HG03280 (cell line): ENCODE results near the gene ADORA1.

ENCODE experiments used
- ATAC-seq: cut with Tn5 transposase; IDR thresholded peaks from one replicate; pipeline ENCODE4 v1.9.1; 2021; ENCODE audit warnings: mild to moderate bottlenecking, moderate library complexity; ENCODE audit not compliant: unreplicated experiment

ADORA1 gene

DNA sequence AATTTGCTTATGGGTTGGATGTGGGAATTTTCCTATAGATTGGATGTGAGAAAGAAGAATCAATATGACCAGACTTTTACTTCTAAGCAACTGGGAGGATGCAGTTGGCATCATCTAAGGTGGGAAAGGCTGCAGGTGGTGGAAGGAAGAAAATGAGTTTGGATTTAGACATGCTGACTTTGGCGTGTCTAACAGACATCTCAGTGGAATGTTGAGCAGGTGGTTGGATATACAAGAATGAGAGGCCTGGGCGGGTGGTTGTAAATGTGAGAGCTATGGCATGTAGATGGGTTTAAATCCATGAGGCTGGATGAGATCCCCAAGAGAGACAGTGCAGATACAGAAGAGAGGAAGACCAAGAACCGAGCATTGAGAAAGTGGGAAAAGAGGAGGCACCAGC is 10.5 kb downstream of the ADORA1 start:
- no peak for ATAC-seq

DNA sequence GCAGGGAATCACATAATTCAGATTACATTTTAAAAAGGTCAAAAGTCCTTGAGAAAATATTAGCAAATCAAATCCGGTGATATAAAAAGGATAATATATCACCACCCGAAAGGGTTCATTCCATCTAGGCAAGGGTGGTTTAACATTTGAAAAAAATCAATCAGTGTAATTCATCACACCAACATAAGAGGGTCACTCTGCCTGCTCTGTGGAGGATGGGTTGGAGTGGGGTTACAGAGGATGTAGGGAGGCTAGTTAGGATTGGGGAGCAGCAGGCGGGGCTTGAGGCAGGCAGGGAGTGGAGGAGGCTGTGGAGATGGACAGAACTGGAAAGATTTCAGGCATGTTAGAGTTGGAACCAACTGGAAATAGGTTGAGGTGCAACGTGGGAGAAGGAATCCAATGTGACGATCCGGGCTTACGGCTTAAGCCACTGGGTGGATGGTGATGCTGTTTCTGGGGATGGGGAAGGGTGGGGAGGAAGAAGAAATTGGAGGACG is 12.5 kb downstream of the ADORA1 start:
- ATAC-seq, result no peak

DNA sequence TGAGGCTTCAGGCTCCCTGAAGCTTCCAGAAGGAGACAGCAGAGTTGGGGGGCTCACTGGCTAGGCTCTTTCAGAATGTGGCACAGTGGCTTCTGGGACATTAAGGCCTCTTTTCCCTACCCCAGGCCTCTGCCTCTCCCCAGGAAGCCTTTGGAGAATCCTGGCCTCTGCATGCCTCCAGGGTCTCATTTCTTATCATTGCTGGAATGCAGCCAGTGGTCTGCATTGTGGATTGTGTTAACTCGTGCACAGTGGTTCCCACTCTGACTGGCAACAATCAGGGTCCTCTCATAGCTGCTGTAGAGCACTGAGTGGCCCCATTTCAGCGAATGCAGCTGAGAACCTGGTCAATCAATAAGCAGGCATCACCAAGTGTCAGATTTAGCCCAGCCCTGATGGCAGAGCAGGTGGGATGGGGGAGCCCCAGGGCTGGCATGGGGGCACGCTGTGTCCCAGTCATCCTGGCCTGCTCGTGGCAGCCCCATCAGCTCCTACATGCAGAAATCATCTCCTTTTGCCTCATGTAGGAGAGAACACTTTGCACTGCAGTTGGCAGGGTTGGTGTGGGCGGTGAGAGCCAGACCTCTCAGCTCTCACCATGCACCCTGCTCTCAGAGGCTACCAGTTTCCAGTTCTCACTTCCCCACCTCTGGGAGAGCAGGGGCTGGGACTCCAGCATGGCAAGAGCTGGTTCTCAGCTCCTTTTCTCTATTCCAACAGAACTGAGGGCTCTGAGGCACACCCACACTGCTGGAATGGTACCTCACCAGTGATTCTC is 13.4 kb downstream of the ADORA1 start:
- no peak for ATAC-seq

DNA sequence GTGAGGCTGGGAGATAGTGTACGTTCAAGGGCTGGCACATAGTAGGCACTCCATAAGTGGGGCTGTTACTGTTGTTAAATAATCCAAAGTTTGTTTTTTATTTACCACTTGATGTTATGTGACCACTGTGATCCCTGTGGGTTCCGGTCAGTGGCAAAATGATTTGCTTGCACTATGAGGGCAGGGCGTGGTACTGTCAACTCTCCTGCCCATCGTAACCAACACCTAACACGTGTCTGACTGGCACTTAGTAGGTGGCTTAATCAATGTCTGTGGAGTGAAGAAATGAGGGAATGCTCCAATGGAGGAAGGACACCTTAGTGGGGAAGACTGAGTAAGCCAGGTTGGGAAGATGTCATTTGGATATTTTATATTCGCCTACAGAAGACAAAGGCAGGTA is 14.6 kb downstream of the ADORA1 start:
- ATAC-seq, result no peak

DNA sequence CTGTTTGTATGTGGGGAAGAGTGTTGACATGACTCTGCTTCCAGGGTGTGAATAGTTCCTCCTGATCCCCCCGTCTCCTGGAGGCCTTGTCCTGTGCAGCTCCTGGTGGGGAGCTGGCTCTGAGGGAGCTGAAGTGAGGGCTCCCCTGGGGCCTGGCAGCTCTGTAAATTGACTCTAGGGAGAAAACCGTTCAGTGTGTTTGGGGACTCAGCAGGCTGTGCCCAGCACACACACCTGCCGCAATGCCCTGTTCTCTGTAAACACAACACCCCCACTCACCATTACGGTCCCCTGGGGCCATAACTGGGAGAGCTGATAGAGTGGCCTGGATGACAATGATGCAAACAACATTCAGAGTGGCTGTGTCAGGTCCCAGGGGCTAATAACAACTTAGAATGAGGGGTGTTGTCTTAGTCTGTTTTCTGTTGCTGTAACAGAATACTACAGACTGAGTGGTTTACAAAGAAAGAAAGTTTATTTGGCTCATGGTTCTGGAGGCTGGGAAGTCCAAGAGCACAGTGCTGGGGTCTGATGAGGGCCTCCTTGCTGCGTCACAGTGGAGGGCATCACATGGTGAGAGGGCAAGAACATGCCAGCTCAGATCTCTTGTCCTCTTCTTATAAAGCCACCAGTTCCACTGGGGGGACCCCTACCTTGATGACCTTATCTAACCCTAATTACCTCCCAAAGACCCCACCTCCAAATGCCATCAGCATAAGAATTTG is 15.3 kb downstream of the ADORA1 start:
- ATAC-seq, result no peak

DNA sequence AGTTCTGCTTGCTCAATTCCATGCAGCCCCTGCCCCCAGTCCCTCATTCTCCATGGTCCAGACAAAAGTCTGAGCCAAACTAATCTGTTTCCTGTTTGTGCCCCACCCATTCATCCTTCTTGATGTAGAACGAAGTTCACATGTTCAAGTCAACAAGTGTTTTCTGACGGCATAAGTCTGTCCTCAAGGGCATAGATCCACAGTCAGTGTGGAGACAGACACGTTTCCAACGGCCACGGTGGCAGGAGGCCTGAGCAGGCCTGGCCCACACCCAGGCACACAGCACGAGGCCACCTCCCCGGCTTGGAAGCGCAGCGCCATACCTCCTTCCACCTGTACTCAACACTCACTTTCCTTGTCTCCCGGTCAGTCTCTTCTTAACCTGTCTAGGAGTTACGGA is 16.1 kb downstream of the ADORA1 start:
- ATAC-seq, result no peak

DNA sequence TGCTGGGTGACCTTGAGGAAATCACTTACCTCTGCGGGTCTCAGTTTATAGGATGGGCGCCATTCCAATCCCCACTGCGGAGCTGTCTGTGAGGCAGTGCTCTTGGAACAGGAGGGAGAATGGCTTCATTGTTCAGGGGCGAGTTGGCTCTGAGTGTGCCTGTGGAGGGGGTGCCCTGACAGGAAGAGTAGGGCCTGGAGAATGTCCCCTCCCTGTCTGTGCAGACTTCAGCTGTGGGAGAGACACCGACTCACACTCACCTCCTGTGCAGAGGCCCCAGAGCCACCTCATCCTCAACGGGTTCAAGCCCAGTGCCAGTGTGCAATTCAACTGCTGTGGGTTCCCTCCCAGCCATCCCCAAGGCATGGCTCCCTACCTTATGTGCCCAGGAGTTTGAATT is 17.1 kb downstream of the ADORA1 start:
- no peak for ATAC-seq

DNA sequence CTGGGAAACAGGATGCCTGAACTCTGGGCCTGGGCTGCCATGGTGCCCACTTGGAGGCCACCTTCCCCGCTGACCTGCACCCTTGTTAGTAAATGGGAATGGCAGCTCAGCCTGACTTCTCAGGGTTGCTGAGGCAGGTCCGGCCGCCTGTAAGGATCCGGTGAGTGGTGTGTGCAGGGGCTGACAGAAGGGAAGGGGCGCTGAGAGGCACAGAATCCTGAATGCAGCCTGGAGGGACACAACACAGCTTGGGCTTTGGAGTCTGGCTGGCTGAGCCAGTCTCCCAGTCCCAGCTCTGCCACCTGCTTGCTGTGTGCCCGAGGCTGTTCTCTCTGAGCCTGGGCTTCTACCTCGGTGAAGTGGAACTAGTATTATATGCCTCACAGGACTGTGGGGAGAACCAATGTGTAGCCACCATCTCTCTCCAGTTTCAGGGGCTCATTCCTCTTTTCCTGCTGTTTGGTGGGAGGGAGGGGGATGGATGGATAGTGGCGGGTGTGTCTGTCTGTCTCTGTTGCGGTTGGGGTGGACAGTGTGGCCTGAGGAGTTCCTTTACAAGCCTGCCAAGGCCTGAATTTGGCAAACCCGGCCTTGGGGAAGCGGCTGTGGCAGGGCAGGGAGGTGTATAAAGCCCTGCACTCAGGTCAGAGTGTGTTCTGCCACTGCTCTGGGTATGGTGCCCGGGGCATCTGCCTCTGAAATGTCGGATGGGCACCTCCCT is 18.0 kb downstream of the ADORA1 start:
- no peak for ATAC-seq

DNA sequence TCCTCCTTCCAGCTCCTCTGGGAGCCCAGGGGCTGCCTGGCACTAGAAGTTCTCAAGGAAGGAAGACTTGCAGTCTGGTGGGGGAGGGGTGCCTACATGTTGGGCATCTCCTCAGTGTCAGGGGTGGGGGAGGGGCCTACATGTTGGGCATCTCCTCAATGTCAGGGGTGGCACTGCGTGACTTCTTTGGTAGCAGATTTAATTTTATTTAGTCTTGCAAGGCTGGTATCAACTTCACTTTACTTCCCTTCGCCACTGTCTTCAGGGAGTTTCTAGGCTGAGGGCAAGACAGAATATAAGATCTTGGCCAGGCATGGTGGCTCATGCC is 18.5 kb downstream of the ADORA1 start:
- ATAC-seq, result no peak

DNA sequence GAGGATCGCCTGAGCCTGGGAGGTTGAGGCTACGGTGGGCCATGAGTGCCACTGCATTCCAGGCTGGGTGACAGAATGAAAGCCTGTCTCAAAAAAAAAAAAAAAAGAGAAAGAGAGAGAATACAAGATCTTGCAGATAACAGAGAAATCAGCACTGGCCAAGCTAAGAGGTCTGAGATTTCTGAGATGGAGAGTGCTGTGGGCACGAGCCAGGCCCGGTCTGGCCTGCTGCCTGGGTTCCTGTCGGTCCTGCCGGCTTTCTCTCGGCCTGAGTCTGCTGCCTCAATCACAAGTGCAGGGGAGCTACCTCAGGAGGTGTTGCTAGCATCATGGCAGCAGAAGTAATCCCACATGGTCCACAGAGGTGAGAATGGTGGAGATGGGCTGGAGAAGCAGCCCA is 19.0 kb downstream of the ADORA1 start:
- no peak for ATAC-seq

DNA sequence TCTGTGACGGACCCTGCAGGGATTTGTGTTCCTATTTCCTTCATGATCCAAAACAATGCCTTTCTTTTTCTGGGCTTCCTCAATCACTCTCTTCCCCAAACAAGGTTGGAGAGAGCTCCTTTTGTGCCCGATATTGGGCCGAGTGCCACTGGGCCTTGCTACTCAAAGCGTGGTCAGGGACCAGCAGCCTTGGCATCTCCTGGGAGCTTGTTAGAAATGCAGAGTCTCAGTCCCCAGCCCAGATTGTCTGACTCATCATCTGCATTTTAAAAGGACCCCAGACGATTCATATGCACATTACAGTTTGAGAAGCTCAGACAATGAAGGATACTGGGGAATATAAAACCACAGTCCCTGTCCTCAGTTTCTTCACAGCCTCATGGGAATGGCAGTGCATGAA is 19.9 kb downstream of the ADORA1 start:
- no peak for ATAC-seq

DNA sequence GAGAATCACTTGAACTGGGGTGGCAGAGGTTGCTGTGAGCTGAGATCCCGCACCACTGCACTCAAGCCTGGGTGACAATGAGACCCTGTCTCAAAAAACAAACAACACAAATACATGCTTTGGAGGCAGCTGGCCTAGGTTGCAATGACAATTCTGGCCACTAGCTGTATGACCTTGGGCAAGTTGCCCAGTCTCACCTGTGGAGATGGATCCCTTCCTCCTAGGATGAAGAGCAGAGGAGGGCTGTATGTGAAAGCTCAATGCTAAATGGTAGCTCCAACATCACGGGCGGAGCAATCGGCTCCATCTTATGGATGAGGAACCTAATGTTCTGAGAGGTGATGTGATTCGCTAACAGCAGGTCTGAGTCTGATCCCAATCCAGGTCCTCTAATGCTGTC is 20.6 kb downstream of the ADORA1 start:
- no peak for ATAC-seq

DNA sequence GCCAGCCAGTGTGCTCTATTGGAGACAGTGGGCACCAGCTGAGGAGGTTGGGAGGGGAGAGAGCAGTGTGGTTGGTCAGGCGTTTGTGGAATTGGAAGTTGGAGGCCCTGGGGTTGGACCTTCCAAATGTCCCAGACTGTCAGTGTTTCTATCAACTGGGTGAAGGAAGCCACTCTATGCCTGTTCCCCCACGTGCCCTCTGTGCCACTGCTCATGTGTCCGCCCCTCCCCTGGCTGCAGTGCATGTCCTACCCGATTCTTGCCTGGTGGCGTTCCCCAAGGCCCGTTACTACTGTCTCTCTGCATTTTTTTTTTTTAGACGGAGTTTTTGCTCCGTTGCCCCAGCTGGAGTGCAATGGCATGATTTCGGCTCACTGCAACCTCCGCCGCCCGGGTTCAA is 21.1 kb downstream of the ADORA1 start:
- ATAC-seq, result no peak

DNA sequence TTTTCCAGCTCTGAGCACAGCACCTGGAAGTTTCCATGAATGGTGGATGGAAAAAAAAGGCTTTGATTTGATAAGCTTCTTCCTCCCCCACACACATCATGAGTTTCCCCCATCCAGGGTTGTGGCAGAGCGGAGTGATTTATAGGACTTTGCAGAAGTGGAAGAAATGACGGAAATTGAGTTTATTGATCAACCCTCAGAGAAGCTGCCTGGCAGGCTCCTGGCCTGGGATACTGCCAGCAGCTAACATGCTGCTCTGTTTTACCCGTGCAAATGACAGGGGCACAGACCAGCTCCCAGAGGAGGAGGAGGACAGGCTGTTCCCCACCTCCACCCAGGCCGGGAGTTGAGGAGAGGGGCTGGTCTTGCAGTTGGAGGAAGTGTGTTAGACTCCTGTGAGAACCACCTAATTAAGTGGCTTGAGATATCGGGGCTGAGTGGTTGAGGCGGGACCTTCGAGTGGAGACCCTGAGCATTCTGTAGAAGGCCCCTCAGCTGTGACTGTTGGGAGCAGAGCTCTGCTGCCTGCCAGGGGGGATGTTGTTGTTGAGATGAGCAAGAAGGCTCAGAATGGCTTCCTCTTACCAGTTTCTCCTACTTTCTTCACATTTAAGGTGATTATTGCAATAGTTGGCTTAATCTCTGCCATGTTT is 21.8 kb downstream of the ADORA1 start:
- ATAC-seq, result no peak

DNA sequence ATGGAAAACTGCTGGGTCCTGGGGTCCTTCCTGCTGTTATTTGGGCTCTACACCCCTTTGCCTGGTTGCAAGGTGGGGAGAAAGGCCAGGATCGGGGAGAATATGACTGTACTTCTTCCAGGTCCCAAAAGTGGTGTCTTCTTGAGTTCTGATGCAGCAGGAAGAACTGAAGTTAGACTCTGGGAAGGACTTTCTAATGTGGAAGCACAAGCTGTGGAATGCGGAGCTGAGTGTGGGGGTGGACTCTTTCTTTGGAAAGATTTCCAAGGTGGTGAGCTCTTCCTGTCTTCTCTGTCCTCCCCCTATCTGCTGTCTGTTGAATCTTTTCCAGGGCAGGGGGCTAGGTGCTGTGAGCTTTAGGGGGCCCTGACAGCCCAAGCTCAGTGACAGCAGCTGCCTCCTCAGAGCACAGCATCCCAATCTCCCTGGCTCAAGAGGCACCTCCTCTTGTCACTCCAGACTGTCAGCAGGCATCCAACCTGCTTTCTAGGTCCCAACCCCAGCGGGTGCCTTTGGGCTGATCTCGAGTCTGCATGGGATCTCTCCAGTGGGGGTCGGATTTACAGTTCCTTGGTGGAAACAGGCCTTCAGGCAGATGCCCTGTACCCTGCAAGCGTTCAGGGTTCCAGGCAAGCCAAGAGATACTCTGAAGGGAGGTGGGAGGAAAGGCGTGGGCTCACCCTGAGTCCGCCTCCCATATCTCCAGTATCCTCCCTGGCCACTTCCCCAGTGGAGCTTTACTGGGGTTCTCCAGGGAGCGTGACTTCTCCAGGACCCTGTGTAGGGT is 23.2 kb downstream of the ADORA1 start:
- ATAC-seq, result no peak

DNA sequence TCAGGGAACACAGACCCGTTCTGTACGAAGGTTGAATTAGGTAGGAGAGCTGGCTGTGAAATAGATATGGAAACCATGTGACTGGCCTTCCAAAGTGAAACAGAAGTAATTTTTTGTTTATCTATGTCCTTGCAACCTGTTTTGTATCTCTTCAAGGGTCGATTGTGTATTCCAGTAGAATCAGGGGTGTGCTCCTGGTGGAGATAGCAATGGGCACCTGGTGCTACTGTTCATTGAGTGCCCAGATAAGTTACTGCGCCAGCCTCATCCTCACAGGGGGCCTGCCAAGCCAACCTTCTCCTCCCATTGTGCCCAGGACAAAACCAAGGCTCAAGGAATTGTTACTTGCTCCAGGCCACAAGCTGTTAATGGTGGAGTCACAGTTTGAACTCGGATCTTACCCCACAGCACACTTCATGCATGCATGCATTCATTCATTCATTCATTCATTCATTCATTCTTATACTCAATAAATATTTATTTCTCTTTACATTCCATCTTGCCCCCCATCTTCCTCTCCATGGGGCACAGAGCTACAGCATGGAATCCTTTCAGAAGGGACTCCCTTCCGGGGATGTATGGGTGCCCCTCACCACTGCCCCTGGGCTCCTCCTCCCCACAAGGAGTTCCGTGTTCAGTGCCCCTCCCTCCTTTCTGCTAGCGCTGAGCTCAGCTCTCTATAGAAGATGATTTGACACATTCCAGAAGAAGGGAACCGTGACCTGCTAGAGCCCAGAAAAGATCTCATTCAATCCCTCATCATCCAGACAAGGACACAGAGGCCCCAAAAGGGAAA is 24.0 kb downstream of the ADORA1 start:
- ATAC-seq, result no peak

DNA sequence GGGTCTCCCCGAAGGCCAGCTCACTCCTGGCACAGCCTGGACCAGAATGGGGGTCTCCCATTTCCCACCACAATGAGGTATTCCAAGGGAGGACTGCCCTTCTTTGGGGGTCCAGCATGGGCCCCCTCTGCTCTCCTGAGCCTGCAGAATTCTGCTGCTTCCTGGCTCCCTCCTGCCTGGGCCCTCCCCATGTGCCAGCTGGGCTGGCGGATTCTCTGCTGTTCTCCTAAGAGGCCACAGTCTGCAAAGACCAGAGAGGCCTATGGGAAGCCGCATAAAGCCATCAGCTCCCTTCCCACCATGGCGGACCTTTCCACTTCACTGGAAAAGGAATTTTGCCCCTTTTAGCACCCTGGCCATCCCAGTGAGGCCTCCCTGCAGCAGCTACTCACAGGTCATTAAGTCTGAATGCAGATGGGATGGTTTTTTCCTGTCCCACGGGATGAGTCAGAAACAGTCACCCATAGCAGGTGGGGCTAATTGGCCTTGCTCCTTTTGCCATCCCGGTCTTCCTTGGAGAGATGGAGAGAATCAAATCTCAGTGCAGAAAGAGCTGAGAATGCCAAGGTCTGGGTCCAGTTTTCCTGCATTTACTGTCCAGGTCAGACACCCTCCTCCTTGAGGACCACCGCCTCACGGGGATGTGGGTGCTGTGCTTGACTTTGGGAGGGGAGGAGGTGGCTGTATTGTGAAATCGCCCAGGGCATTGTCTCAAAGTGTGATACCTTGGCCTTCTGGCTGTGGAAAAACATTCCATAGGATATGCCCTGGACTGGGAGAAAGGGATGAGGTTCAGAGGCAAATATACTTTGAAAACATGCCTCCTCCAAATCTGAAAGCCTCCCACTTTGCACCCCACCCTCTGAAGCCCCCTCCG is 24.9 kb downstream of the ADORA1 start:
- ATAC-seq, result no peak

DNA sequence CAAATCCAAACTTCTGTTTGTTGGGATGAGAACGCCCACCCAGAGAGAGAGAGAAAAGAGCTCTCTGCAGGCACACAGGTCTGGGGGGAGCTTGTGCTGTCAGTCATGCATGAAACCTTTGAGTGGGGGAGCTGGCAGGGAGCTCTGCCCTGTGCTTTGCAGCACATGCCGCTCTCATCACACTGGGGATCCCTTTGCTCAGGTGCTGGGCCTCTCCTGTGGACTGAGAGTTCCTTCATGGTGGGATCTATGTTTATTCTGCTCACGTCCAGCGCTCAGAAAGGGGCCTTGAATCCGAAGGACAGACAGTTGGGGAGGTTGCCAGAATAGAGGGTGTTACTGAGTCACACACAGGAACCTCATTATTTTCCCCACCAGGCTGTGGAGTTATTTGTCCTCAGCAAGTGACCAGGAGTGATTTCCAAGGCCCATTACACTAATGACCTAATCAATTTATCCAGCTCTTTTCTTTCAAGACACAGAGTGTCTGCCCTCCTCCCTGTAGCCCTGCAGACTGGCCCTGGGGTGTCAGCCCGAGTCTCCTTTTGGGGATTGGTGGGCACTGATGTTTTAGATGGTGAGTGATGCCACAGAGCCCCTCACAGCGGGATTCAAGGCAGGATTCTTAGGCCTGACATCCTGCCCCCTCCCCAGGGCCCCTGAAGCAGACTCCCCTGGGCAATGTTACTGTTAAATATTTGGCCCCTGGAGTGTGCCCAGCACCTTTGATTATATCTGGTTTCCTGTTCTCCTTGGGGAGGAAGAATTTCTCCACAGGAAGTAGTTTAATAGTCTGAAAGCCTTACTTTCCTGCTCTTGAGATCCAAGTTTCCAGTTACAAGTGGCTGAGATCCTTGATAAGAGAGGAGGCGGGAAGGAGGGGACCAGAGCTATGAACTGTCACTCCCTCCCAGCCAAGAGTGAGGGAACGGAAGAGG is 25.8 kb downstream of the ADORA1 start:
- ATAC-seq, result no peak
